ENCODE results near the gene LIPC. TPM values are rescaled to one million over a fixed set of nuclear protein-coding genes. Genes with fewer than 3 reads are reported as not detected.

LIPC gene
- total and polyA plus RNA-seq, 2 donors (not counting 3 experiments of a cell fraction or from before 2014, with no cell fraction given), result not detected

GRCh38 chr15:58403581-58403980 lies 28.2 kb upstream of the LIPC start:
- ChIA-PET POLR2A (no interaction called here), CTCF (no interaction called here)
- no peak for DNase-seq (ENCODE audit: low read depth, low spot score)
- dilution Hi-C loops (cut with MboI; ENCODE audit: extremely low pct_ligation_motif_present, low sequenced_read_pairs) (no loop called here), intact Hi-C loops (cut with micrococcal nuclease) (no loop called here)
- Histone ChIP-seq H2AFZ (ENCODE audit: low read depth, low read length) (no peak overlapping the region), H3K27me3 (ENCODE audit: control insufficient read depth in 2 of 2, insufficient read depth in 2 of 2, low read length in 2 of 2) (peaks cover 11 to 17% of the 10 kb centered on the region in 2 experiments), H3K9me1 (replicated peaks; ENCODE audit: control insufficient read depth, extremely low read depth, insufficient read depth, low read length) (no peaks in the 10 kb centered on the region), H3K9ac (replicated peaks; ENCODE audit: extremely low read depth, insufficient read depth, low read length) (no peak overlapping the region), H3K27ac (ENCODE audit: insufficient read depth, low read depth, low read length) (no peak overlapping the region), H3K4me3 (replicated peaks in 1 of 3; ENCODE audit: insufficient read depth in 1 of 3, low read depth in 1 of 3, low read length in 3 of 3) (no peak overlapping the region), H3K79me2 (ENCODE audit: control insufficient read depth, insufficient read depth, low read length) (no peaks in the 10 kb centered on the region), H3K4me1 (ENCODE audit: control insufficient read depth, extremely low read depth, insufficient read depth, low read length) (no peaks in the 10 kb centered on the region), H4K20me1 (replicated peaks; ENCODE audit: control insufficient read depth, extremely low read depth, insufficient read depth, low read length) (no peaks in the 10 kb centered on the region), H3K4me2 (ENCODE audit: insufficient read depth, low read length) (no peak overlapping the region), H3K36me3 (ENCODE audit: control insufficient read depth in 2 of 2, extremely low read depth in 1 of 2, insufficient read depth in 2 of 2, low read length in 2 of 2) (no peaks in the 10 kb centered on the region), H3K9me3 (replicated peaks; ENCODE audit: control insufficient read depth, insufficient read depth, low read length) (no peaks in the 10 kb centered on the region)
- no TSS peak for BruUV-seq (replicated peaks)
- no peak for TF ChIP-seq EZH2 (IDR thresholded peaks at IDR 0.05; ENCODE audit: borderline replicate concordance, low read depth, low read length, severe bottlenecking)
- no peak for TF ChIP-seq GATA2 (IDR thresholded peaks at IDR 0.05; ENCODE audit: insufficient read depth, insufficient read length, low read depth, low read length)
- no peak for TF ChIP-seq MAX (IDR thresholded peaks at IDR 0.05; ENCODE audit: insufficient read depth, insufficient read length)
- TF ChIP-seq JUN (IDR thresholded peaks at IDR 0.05; ENCODE audit: borderline replicate concordance, insufficient read depth, insufficient read length, low read depth), result no peak
- TF ChIP-seq POLR2AphosphoS5 (IDR thresholded peaks at IDR 0.05; ENCODE audit: insufficient read depth, low read depth, low read length), result no peak
- no peak for TF ChIP-seq CTCF (IDR thresholded peaks at IDR 0.05; ENCODE audit: extremely low read depth in 1 of 2, insufficient read depth in 1 of 2, low read depth in 1 of 2, low read length in 2 of 2)
- no peak for TF ChIP-seq POLR2A (IDR thresholded peaks at IDR 0.05; ENCODE audit: low read depth, low read length)
- no peak for TF ChIP-seq MYC (IDR thresholded peaks at IDR 0.05; ENCODE audit: low read depth, low read length)
- TF ChIP-seq FOS (IDR thresholded peaks at IDR 0.05; ENCODE audit: borderline replicate concordance, insufficient read depth, low read length), result no peak
- no peak for FAIRE-seq

Data from endothelial cell of umbilical vein (primary cell).